Activated CD8-positive, alpha-beta memory T cell treated with anti-CD3 and anti-CD28 coated beads, Interleukin-2, amount 50 U/mL, for 24 hours (primary cell): ENCODE data around the gene KIF1B.

Source experiments
- DNase-seq: peaks from one replicate; pipeline ENCODE4 v3.0.0-alpha.2; 2020; ENCODE audit errors: extremely low read depth

The KIF1B gene

DNA sequence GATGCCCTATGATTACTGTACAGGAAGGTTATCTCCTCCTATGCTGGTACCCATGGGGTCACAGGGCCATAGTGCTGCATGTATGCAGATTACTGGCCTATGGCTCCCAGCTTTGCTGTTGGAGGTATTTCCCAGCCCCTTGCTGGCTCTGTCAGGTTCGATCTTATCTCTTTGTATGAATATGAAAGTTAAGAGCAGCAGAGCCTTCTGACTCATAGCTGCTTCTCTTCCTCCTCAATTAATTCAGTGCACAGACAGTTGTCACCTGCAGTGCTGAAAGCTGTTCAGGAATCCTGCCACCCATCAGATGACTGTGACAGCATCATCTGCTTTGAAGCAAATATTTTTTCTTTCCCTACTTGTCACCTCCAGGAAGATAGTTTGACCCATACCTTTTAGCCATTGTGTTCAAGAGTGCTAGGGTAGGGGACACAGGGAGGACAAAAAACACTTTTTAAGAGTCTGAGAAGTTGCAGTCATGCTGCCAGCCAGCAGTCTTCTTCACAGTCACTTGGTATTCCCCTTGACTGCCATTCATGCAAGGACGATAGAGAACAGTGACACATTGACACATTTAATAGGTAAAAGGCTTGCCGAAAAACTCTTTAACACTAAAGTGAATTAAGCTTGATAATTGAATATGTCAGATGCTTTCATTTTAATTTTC, 73.1 kb downstream of the KIF1B start:
- no peak for DNase-seq

DNA sequence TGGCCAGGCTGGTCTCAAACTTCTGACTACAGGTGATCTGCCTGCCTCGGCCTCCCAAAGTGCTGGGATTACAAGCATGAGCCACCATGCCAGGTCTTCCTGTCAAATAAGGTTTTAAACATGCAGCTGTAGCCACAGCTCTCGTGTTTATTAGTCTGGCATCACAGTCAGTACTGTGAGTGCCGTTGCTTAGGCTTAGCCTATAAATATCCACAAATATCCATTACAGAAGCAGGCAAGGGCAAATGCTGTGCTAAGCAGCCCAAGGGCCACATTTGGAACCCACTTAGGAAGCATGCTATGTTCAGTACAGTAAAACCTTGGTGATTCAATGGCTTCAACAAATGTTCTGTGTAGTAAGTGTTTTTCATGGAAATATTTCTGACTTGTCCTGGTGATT, 75.9 kb downstream of the KIF1B start:
- no peak for DNase-seq

DNA sequence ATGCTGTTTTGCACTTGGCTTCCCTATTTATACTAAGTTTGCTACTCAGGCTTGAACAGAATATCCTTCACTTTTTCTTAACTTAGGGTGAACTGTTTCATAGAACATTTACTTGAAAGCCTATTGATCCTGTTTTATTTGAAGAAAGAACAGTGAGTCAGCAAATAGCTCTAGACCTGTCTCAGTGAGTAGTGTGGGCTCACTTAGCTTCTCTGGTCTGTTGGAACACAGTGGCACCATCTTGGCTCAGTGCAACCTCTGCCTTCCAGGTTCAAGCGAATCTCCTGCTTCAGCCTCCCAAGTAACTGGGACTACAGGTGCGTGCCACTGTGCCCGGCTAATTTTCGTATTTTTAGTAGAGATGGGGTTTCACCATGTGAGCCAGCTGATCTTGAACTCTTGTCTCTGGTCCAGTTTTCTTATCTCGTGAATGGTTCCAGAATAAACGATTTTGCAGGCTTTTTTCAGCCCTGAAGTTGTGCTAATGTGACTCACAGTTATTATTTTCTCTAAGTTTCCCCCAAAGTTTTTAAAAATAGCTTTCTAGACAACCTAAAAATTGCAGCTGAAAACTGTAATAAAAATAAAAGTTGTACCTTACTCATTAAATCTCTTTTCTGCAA, 76.8 kb downstream of the KIF1B start:
- no peak for DNase-seq

- DNase-seq: no peak
These were observed 77.8 kb downstream of the KIF1B start for GRCh38 chr1:10288029-10288615.

GRCh38 chr1:10291705-10292104, 81.3 kb downstream of the KIF1B start:
- no peak for DNase-seq

DNA sequence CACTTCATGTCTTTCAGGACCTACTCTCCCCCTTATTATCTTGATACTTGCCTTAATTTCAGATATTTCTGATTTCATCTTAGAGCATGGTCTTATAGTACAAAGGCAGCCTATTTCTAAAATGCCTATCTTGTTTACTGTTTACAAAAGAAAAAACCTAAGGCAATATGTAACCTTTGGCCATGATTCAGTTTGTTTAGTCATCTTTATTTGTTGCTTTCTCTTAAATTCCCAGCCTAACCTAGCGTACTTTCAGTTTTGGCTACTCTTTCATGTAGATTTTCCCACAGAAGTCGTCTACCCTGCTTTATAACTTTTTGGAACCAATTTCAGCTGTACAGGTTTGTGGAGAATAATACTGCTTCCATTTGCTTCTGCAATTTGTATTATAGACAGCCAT, 81.8 kb downstream of the KIF1B start:
- no peak for DNase-seq

DNA sequence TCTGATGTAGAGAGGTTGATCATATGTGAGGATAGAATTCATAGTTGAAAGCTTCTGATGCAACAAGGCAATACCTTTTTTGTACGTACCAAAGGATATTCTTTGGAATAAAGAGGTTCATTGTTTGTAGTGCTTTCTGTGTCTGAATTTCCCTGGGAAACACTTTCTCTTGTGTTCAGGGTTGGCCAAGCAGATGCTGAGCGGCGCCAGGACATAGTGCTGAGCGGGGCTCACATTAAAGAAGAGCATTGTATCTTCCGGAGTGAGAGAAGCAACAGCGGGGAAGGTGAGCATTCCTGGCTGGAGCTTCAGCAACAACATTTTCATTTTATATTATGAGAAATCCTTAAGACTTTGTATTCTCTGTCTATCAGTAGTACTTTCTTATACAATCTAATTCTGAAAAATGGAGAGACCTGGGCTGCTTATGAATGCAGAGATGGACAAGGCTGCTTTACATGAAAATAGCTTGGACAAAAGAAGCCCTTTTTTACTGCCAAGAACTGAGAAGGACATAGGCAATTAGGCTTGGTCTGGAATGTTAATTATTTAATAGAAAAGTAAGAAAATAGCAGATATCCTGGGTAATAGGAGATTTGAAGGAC, 85.2 kb downstream of the KIF1B start:
- DNase-seq: no peak

- no peak for DNase-seq
These were observed 88.8 kb downstream of the KIF1B start for GRCh38 chr1:10299151-10299550.

- DNase-seq: no peak
These were observed 92.0 kb downstream of the KIF1B start for GRCh38 chr1:10302416-10302815.

GRCh38 chr1:10304295-10304694, 93.9 kb downstream of the KIF1B start:
- DNase-seq: no peak

DNA sequence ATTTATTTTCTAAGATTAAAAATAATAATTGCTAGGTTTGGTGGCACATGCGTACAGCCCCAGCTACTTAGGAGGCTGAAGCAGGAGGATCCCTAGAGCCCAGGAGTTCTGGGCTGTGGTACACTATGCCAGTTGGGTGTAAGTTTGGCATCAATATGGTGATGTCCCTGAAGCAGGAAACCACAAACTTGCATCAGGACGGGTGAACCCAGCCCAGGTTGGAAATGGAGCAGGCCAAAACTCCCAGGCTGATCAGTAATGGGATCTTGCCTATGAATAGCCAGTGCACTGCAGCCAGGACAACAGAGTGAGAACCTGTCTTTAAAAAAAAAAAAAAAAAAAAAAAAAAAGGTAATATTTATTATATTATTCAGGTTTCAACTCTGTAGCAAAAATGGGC, 96.1 kb downstream of the KIF1B start:
- DNase-seq: no peak

DNA sequence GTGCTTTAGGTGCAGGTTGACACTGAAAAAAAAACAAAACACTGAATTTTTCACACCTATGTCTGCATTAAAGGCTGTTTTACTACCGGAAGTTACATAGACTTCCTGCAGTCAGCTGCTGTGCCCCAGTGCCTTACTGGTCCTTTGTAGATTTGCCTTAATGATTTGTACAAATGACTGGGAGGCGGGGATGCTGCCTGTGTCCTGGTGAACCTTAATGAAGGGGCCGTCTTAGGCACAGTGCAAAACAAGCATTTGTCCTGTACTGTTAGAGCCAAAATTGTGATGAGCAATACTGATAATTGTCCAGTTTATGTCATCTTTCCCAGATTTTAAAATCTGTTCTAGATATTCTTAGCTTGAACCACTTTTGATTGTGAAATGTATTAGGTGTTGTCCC, 97.6 kb downstream of the KIF1B start:
- no peak for DNase-seq

DNA sequence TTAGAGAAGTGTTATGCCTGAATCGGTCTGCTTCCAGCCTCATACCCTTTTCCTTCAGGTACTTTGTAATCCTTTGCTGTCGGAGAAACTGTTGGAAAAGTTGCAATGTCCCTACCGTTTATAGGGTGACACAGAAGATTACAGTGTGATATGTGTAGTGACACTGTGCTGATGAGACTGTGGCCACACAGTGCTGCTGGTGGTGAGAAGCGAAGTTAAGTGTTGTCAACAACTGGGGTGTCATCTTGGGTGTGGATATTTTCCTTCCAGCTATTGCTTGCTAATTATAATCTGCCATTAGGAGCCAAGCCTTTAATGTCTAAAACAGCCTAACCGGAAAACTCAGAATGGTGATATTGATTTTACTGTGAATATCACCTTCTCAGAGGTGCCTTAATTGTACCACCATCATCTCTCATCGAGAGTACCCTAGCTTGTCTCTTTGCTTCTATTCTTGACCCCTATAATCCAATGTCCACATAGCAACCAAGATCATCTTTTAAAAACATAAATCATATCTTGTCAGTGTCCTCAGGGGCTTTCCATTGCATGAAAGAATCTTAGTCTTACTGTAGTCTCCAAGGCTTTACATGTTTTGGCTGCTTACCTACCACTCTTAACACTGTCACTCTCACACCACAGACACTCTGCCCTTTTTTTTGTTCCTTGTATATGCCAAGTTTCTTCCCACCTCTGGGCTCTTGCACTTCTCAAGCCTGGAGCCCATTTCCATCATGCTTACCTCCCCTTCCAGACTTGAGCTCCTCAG, 99.1 kb downstream of the KIF1B start:
- DNase-seq: no peak

- DNase-seq: no peak
These were observed 106.4 kb downstream of the KIF1B start for GRCh38 chr1:10316752-10317151.

DNA sequence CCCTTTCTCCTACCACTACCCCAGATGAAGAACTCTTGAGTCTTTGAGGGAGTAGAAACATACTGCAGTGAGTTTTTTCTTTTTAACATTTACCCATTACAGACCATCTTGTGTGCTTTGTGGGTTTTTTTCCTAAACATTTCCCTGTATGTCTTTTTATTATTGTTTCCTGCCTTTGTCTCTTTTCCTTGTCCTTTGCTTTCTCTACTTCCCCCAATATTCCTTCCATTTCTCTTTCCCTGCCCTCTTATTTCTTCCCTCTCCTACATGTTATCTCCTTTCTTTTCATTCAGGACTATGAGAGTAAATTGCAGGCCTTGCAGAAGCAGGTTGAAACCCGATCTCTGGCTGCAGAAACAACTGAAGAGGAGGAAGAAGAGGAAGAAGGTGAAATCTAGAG, 109.4 kb downstream of the KIF1B start:
- no peak for DNase-seq

DNA sequence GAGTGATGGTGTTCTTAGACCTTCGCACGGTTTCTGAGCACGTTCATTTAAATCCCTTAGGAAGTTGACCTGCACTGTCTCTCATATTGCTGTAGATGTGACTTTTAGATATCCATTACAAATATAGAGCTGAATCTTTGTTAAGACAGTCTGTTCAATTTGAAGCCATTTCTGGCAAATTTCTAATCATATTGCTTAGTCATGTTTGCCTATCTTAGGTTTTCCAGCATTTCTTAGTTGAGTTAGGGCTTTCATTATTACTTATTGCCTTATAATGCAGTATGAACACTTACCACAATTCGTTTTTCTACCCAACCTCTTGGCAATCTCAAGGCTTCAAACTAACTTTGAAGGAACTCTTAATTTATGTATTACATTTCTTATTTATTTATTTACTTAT, 110.0 kb downstream of the KIF1B start:
- DNase-seq: no peak

DNA sequence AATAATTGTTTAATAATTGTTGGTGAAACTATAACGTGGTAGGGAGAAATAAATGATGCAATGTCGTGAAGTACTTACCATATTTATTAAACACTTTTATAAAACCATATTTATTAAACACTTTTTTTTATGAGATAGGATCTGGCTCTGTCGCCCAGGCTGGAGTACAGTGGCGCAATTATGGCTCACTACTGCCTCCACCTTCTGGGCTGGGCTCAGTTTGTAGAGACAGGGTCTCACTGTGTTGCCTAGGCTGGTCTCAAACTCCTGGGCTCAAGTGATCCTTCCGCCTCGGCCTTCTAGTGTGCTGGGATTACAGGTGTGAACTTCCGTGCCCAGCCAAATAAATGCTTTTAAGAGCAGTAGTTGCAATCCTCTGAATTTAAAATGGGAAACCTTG, 112.5 kb downstream of the KIF1B start:
- DNase-seq: no peak

GRCh38 chr1:10324627-10325026, 114.3 kb downstream of the KIF1B start:
- no peak for DNase-seq

- no peak for DNase-seq
These were observed 115.2 kb downstream of the KIF1B start for GRCh38 chr1:10325521-10325920.

DNA sequence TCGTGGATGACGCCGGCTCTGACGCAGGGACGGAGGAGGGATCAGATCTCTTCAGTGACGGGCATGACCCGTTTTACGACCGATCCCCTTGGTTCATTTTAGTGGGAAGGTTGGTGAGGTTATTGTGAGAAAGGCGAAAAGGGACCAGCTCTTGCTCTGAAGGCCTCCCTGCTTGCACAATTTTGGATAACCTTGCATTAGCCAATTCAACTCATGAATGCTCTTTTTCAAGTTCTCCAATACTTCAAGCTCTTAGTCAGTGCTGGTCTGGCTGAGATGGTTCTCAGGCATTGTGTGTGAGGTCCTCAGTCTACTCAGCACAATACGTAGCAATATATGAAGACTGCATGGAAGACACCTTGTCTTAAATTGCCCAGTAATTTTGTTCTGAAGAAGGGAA, 115.9 kb downstream of the KIF1B start:
- no peak for DNase-seq

- DNase-seq: no peak
These were observed 118.0 kb downstream of the KIF1B start for GRCh38 chr1:10328180-10328963.

DNA sequence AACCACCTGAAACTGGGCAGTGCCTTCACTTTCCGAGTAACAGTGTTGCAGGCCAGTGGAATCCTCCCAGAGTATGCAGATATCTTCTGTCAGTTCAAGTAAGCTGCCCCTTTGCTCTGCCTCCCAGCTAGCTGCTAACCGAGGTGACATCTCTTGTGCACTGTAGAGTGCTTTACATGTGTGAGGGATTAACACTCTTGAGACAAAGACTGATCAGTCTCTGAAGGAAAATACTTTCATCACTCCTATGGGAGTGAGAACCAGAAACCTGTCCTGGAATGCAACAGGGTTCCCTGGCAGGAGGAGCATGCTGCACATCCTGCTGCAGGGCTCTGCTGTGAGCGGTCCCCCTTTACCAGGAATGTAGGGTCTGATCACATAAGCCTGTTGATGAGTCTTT, 127.1 kb downstream of the KIF1B start:
- DNase-seq: no peak
